Glomerular endothelial cell (primary cell): ENCODE results near the gene NKX2-2. TPM values are rescaled to one million over a fixed set of nuclear protein-coding genes. Genes with fewer than 3 reads are reported as not detected.

Source experiments
- DNase-seq: peaks from one replicate; pipeline ENCODE4 v3.0.0-alpha.2; 2011; ENCODE audit warnings: low read depth, low spot score; ENCODE audit errors: extremely low read depth
- total RNA-seq: library from RNA; depleted of rRNA; stranded (reverse); fragments of >200 nt; gene quantifications from 2 replicates; pipeline ENCODE4 v1.2.3, GENCODE V29; 2015

NKX2-2 gene
- not detected in 2 replicates for total RNA-seq

DNA sequence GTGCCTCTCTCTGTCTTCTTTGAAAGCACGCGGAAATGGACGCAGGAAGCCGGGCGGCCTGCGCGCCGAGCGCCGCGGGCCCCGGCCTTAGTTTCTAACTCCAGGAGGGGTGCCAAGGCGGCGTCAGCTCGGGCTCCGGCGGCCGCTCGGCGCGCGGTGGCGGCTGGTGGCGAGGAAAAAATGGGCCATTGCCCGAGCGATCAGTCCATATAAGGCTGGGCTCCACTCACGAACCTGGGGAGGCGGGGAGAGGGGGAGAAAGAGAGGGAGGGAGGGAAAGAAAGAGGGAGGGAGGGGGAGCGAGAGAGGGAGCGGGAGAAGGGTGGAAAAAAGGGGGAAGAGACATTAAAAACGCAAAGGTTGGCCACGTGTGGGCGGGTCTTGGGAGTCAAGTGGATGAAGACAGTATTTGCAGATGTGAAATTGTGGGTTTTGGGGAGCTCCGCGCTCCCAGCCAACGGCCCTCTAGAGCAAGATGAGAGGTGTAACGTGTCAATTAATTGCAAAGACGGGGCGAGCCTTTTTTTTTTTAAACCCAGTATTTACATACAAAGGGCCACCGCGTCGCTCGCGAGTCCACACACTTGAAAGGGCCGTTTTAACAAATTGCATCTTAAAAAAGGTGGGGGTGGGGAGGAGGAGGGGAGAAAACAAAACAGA is at the start of gene NKX2-2:
Gene NKX2-2, minus strand, starts transcription at position 184 of the 660 bp plus-strand sequence. CDS start 395 bp downstream, outside the sequence.
- no peak for DNase-seq

GRCh38 chr20:21562656-21563055 is 48.8 kb upstream of the NKX2-2 start:
- DNase-seq: no peak

GRCh38 chr20:21559305-21559704 is 45.4 kb upstream of the NKX2-2 start:
- no peak for DNase-seq

- DNase-seq: no peak
Measured at GRCh38 chr20:21557241-21558020, 43.6 kb upstream of the NKX2-2 start.

GRCh38 chr20:21556398-21556797 is 42.5 kb upstream of the NKX2-2 start:
- no peak for DNase-seq

DNA sequence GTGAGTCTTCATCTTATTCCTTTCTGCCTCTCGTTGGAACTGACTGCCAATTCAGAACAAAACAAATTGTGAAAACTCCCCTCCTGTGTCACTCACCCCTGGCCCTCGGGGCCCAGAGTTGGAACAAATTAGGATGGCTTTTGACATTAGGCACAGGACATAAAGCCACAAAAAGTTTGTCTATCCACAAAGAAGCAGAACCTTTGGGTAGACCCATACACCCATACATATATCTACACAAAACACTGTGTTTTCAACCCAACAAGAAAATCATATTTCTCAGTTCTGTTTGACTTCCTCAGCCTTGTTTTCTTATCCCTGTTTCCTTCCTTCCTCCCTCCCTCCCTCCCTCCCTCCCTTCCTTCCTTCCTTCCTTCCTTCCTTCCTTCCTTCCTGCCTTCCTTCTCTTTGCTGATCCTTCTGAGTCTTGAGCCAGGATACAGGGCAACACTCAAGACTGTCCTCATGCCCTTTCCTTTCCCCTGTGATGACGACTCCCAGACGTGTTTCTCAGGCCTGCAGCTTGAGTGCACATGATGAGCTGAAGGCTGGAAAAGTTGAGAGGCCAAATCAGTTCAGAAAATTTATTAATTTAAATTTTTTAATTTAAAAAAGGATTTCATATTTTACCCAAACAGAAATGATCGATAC is 41.7 kb upstream of the NKX2-2 start:
- DNase-seq: no peak

DNA sequence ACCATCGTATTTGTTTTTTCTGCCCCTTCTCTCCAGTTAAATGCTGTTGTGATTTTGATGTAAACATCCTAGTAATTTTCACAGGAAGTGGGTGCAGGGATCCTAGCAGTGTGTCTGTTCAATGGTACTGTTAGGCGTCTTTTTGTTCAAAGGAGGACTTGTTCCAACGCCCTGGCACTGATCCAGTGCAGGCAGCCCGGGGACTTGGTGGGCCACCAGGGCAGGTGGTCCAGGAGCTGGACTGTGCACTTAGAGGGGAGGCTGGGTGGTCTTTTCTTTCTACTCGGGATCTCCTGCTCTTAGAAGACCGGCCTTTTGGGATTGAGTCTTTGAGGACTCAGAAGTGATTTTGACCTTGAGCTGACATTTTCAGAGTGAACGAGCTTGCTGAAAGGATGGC is 41.1 kb upstream of the NKX2-2 start:
- no peak for DNase-seq

GRCh38 chr20:21554376-21554890 is 40.6 kb upstream of the NKX2-2 start:
- no peak for DNase-seq

DNA sequence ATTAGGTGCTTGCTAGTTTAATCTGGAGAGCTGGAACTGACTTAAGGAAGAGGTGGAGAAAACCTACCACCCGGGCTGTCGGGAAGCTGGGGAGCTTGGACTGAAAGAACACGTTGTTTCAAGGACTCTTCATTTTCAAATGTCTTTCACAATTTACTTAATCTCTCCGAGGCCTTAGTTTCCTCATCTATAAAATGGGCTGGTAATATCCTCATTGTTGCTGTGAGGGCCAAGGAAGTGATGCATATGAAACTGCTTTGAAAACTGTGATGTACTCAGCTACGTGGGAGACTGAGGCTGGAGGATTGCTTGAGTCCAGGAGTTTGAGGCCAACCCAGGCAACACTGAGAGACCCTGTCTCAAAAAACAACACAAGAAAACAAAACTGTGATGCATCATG is 36.7 kb upstream of the NKX2-2 start:
- no peak for DNase-seq

DNA sequence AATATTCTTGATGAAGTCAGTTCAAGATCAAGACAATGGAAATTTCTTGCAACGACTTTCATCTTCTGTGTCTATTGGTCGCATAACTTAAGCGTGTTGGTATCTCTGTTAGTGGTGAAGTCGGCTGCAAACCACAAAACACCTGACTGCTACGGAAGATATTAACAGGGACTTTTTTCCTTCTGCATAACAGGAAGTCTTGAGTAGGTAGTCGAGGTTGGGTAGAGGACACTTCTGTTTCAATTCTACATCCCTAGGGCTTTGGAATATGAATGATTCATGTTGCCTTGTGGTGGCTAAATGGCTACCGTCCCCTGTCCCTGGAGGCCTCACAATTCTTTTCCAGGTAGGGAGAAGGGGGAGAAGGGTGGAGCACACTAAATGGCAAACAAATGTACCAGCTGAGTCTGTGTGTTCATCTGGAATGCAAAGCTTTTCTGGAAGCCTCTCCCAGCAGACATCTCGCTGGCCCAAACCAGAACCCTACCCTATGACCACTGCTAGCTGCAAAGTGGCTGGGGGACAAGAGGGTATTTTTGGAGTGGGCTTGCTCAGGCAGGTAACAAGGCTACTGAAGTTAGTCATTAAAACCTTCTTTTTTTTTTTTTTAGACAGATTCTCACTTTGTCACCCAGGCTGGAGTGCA is 34.6 kb upstream of the NKX2-2 start:
- DNase-seq: no peak

DNA sequence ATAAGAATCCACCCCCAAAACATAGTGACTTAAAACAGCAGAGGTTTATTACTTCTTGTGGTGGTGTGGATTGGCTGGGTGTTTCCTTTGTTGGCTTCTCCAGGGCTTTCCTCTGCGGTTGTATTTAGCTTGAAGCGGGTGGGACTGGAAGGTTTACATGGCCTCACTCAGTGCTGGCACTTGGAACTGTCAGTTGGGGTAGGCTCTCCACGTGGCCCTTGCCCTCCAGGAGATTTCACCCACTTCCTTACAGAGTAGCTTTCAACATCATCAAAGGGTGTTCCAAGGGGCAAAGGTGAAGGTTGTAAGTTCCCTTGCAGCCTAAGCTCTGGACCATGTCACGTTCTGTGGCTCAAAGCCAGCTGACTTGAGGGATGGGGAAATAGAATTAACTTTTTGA is 32.5 kb upstream of the NKX2-2 start:
- DNase-seq: no peak

DNA sequence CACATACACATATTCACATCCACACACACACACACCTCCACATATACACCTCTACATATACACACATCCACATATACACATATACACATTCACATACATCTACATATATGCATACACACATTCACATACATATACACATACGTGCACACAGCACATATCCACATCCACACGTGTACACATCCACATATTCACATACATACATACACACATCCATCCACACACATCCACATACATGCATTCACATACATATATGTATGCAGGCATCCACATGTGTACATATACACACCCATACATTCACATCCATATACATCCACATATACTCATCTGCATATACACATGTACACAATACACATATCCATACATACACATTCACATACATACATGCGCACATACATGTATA is 25.6 kb upstream of the NKX2-2 start:
- no peak for DNase-seq

GRCh38 chr20:21534886-21535285 is 21.0 kb upstream of the NKX2-2 start:
- DNase-seq: no peak

DNA sequence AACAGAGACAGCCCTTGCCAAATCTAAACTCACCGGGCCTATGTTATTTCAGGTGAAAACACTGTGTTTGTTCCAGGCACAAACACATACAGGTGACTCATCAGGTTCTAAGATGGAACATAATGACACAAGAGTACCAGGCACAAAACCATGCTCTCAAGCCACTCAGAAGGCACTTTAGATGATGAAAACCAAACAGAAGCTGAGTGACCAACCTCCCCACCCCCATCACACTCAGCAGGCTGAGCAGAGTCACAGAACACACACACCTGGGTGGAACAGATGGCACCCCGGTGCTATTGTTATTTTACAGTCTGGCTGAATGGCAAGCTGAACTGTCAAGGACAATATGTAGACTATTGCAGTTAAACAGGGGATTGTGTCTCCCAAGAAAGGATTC is 20.6 kb upstream of the NKX2-2 start:
- no peak for DNase-seq

- no peak for DNase-seq
Measured at GRCh38 chr20:21529863-21530262, 16.0 kb upstream of the NKX2-2 start.

- no peak for DNase-seq
Measured at GRCh38 chr20:21528870-21529269, 15.0 kb upstream of the NKX2-2 start.

GRCh38 chr20:21527908-21528307 is 14.0 kb upstream of the NKX2-2 start:
- no peak for DNase-seq

DNA sequence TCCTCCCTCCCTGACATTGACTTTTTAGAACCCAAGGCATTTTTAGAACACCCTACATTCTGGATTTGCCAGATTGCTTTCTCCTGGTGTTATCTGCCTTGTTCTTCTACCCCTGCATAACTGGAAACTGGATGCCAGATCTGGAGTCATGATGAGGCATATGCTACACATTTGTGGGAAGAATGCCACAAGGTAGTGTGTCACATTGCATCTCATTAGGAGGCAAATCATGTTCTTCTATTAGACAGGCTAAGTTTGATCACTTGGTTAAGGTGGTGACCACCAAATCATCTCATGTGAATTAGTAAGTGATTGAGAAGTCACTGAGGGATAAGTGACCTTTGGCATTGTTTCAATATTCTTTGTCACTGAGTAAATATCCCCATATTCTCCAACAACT is 12.9 kb upstream of the NKX2-2 start:
- DNase-seq: no peak

- DNase-seq: no peak
Measured at GRCh38 chr20:21523895-21524294, 10.0 kb upstream of the NKX2-2 start.

- DNase-seq: no peak
Measured at GRCh38 chr20:21523281-21523868, 9.5 kb upstream of the NKX2-2 start.
